WTC11 (cell line): ENCODE results near the gene ZYG11B. TPM values are rescaled to one million over a fixed set of nuclear protein-coding genes. Genes with fewer than 3 reads are reported as not detected.

Experiments
- ATAC-seq: fragments of 200-7000 bp; cut with Tn5 transposase; 2 replicates; pipeline ENCODE4 v1.10.0; 2021; ENCODE audit warnings: mild to moderate bottlenecking, moderate library complexity
- Bru-seq: library from RNA; stranded (reverse); fragments of 400-500 nt; gene quantifications from one replicate; lab custom pipeline; 2021; lab: Mats Ljungman, UMichigan
- CTCF ChIA-PET: fragments of 300-600 bp; sonication (Branson Sonifier 250); formaldehyde crosslinking; loops from one replicate; lab custom pipeline; 2021; ENCODE audit warnings: antibody characterized with exemption; lab: Charles Lee
- POLR2A ChIA-PET: fragments of 350-600 bp; sonication (Branson Sonifier 250); formaldehyde crosslinking; loops from one replicate; lab custom pipeline; 2021; ENCODE audit warnings: antibody characterized with exemption; lab: Charles Lee
- DNase-seq: peaks from one replicate; pipeline ENCODE4 v3.0.0; 2021; ENCODE audit warnings: low spot score
- H3K27ac Mint-ChIP-seq: 2 replicates; pipeline ENCODE4 v1.8.0; 2021; ENCODE audit warnings: mixed read lengths
- H3K27me3 Mint-ChIP-seq: 2 replicates; pipeline ENCODE4 v1.8.0; 2021; ENCODE audit warnings: low read depth, mild to moderate bottlenecking, moderate library complexity, mixed read lengths
- H3K36me3 Mint-ChIP-seq: 2 replicates; pipeline ENCODE4 v1.8.0; 2021; ENCODE audit warnings: mixed read lengths
- H3K4me1 Mint-ChIP-seq: 2 replicates; pipeline ENCODE4 v1.8.0; 2022; ENCODE audit warnings: mixed read lengths
- H3K4me3 Mint-ChIP-seq: 2 replicates; pipeline ENCODE4 v1.8.0; 2021; ENCODE audit warnings: mild to moderate bottlenecking, moderate library complexity, mixed read lengths
- H3K9me3 Mint-ChIP-seq: 2 replicates; pipeline ENCODE4 v1.8.0; 2021; ENCODE audit warnings: mixed read lengths
- E2F5 ChIP-seq: sonication (generic); formaldehyde crosslinking; IDR thresholded peaks from 2 replicates; pipeline ENCODE4 v1.8.1; 2022; ENCODE audit warnings: mild to moderate bottlenecking, moderate library complexity, missing genetic modification reagents
- ESRRA ChIP-seq: sonication (generic); formaldehyde crosslinking; IDR thresholded peaks from 2 replicates; pipeline ENCODE4 v1.8.1; 2022; ENCODE audit warnings: mild to moderate bottlenecking, missing genetic modification reagents, borderline replicate concordance
- ETV6 ChIP-seq: sonication (generic); formaldehyde crosslinking; IDR thresholded peaks from 2 replicates; pipeline ENCODE4 v1.8.1; 2022; ENCODE audit warnings: mild to moderate bottlenecking, missing genetic modification reagents
- FOXK1 ChIP-seq: sonication (generic); formaldehyde crosslinking; IDR thresholded peaks from 2 replicates; pipeline ENCODE4 v1.8.0; 2022; ENCODE audit warnings: mild to moderate bottlenecking, moderate library complexity, missing genetic modification reagents
- FOXP1 ChIP-seq: sonication (generic); formaldehyde crosslinking; IDR thresholded peaks from 2 replicates; pipeline ENCODE4 v1.8.0; 2022; ENCODE audit warnings: missing genetic modification reagents, mild to moderate bottlenecking, moderate library complexity, borderline replicate concordance
- FOXP4 ChIP-seq: sonication (generic); formaldehyde crosslinking; IDR thresholded peaks from 2 replicates; pipeline ENCODE4 v1.8.0; 2022; ENCODE audit warnings: mild to moderate bottlenecking, missing genetic modification reagents
- HMGXB4 ChIP-seq: sonication (generic); formaldehyde crosslinking; IDR thresholded peaks from 2 replicates; pipeline ENCODE4 v1.8.1; 2023; ENCODE audit warnings: mild to moderate bottlenecking, moderate library complexity, missing genetic modification reagents
- OVOL2 ChIP-seq: fragments of 250-450 bp; sonication (Bioruptor Pico); IDR thresholded peaks from 2 replicates; pipeline ENCODE4 v1.9.0; 2021; ENCODE audit warnings: mild to moderate bottlenecking, borderline replicate concordance
- SMAD3 ChIP-seq: sonication (generic); formaldehyde crosslinking; IDR thresholded peaks from 2 replicates; pipeline ENCODE4 v1.8.0; 2022; ENCODE audit warnings: missing genetic modification reagents, mild to moderate bottlenecking, borderline replicate concordance
- SP1 ChIP-seq: sonication (generic); formaldehyde crosslinking; conservative IDR thresholded peaks from 2 replicates; pipeline ENCODE4 v1.8.1; 2022; ENCODE audit warnings: missing genetic modification reagents
- ZMAT4 ChIP-seq: fragments of 250-450 bp; sonication (Bioruptor Pico); IDR thresholded peaks from 2 replicates; pipeline ENCODE4 v1.9.0; 2021; ENCODE audit warnings: mild to moderate bottlenecking
- ZNF532 ChIP-seq: fragments of 250-450 bp; sonication (Bioruptor Pico); IDR thresholded peaks from 2 replicates; pipeline ENCODE4 v1.9.0; 2021; ENCODE audit warnings: mild to moderate bottlenecking, borderline replicate concordance
- long read RNA-seq, 3 experiments: library from RNA in 1 of 3; library from capped mRNA in 1 of 3; library from polyadenylated mRNA in 1 of 3; unstranded in 2 of 3; stranded (forward) in 1 of 3; transcript quantifications; one replicate each; pipeline ENCODE4 v2.0.0, GENCODE V29; 2021
- total RNA-seq: library from RNA; stranded (reverse); gene quantifications from 3 replicates; pipeline ENCODE4 v1.2.3, GENCODE V29; 2021

The ZYG11B gene
- total RNA-seq, result 19.2 to 19.9 TPM (median 19.4 TPM) in 3 replicates
- Bru-seq, nascent RNA, result percentile 64 among the genes with signal in this experiment
- long read RNA-seq, experiment 1, full-length matches to known transcripts, result 20 of 59 reads
- long read RNA-seq, experiment 1, partial matches to known transcripts, result 3 of 59 reads
- long read RNA-seq, experiment 1, other reads (novel, unspliced or antisense), result 36 of 59 reads
- long read RNA-seq, experiment 2, partial matches to known transcripts, result 1 of 27 reads
- long read RNA-seq, experiment 2, other reads (novel, unspliced or antisense), result 26 of 27 reads
- long read RNA-seq, experiment 3, result 0 reads

- POLR2A ChIA-PET, result interaction anchor here (0.5 to 1.1 kb wide), 3 partner anchors 23 to 173 kb away, joined by 3 to 7 read pairs (median 3); partner anchors contain the start of gene TUT4
- TF ChIP-seq ETV6 (CRISPR knock-in tag) (peak; percentile 58; the same call in 1 of the 2 replicates), OVOL2 (CRISPR knock-in tag) (no peak), FOXP4 (CRISPR knock-in tag) (peak; percentile 73; the same call in 1 of the 2 replicates), ESRRA (CRISPR knock-in tag) (no peak), SMAD3 (CRISPR knock-in tag) (no peak), HMGXB4 (peak; percentile 43; the same call in 1 of the 2 replicates), FOXK1 (CRISPR knock-in tag) (no peak; the same call in 1 of the 2 replicates), FOXP1 (CRISPR knock-in tag) (peak; percentile 38; the same call in 1 of the 2 replicates), ZMAT4 (CRISPR knock-in tag) (no peak), SP1 (CRISPR knock-in tag) (peak; percentile 33; the same call in 1 of the 2 replicates), ZNF532 (CRISPR knock-in tag) (no peak), E2F5 (0 out of 2 replicates have a peak, but pooled peaks have one; percentile 34)
- Mint-ChIP-seq H3K4me1 (peaks cover 18% of the 10 kb centered on the region), H3K4me3 (peak within 1 kb of the TSS; percentile 86), H3K27me3 (no peaks in the 10 kb centered on the region), H3K36me3 (no peaks in the 10 kb centered on the region), H3K27ac (peak within 1 kb of the TSS; percentile 4), H3K9me3 (no peaks in the 10 kb centered on the region)
- DNase-seq (peak; percentile 92), ATAC-seq (peak; percentile 98)
- CTCF ChIA-PET, result interaction anchor here (1.0 to 1.9 kb wide), 3 partner anchors 23 to 179 kb away, joined by 3 to 8 read pairs (median 3); no protein-coding TSS in a partner anchor
Observed at GRCh38 chr1:52726265-52727113, at the start of gene ZYG11B. ZYG11B (plus strand) TSS chr1:52726453; CDS start chr1:52726654, 201 bp downstream.
